Measurements from ENCODE around the gene GALNT15.

DNA sequence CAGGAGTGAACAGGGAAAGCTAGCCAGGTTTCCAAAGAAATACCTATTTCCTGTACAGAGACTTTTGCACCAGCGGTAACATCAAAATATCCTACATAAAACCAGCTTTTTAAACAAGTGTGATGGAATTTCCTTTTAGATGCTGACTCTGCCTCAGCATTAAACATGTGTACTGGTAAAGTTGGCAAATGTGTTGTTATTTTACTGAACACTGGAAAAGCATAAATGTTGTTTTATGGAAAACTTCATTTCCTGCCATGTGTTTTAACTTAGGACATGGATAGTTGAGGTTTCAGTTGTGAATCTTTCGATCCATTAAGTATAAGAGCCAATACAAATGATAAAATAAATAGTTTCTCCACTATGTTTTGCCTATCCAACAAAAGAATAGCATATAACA is 106.2 kb downstream of the GALNT15 start:
- TF ChIP-seq, protein P1, sequence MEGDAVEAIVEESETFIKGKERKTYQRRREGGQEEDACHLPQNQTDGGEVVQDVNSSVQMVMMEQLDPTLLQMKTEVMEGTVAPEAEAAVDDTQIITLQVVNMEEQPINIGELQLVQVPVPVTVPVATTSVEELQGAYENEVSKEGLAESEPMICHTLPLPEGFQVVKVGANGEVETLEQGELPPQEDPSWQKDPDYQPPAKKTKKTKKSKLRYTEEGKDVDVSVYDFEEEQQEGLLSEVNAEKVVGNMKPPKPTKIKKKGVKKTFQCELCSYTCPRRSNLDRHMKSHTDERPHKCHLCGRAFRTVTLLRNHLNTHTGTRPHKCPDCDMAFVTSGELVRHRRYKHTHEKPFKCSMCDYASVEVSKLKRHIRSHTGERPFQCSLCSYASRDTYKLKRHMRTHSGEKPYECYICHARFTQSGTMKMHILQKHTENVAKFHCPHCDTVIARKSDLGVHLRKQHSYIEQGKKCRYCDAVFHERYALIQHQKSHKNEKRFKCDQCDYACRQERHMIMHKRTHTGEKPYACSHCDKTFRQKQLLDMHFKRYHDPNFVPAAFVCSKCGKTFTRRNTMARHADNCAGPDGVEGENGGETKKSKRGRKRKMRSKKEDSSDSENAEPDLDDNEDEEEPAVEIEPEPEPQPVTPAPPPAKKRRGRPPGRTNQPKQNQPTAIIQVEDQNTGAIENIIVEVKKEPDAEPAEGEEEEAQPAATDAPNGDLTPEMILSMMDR (optimal IDR thresholded peaks at IDR 0.05 in 1 of 3, IDR thresholded peaks at IDR 0.05 in 1 of 3, conservative IDR thresholded peaks at IDR 0.05 in 1 of 3; ENCODE audit: extremely low read depth in 1 of 3, insufficient read depth in 2 of 3, low read length in 3 of 3) = no peak
- TF ChIP-seq EZH2 (IDR thresholded peaks at IDR 0.05; ENCODE audit: low read length) = no peak

All from keratinocyte (primary cell).